ENCODE results near the gene PAXIP1.

Gene PAXIP1

GRCh38 chr7:154996101-154996500 is 6.8 kb downstream of the PAXIP1 start:
- DNase-seq = no peak

GRCh38 chr7:154994996-154995395 is 7.9 kb downstream of the PAXIP1 start:
- no peak for DNase-seq

GRCh38 chr7:154990964-154991540 is 11.9 kb downstream of the PAXIP1 start:
- DNase-seq = no peak

GRCh38 chr7:154987571-154987970 is 15.4 kb downstream of the PAXIP1 start:
- no peak for DNase-seq

DNA sequence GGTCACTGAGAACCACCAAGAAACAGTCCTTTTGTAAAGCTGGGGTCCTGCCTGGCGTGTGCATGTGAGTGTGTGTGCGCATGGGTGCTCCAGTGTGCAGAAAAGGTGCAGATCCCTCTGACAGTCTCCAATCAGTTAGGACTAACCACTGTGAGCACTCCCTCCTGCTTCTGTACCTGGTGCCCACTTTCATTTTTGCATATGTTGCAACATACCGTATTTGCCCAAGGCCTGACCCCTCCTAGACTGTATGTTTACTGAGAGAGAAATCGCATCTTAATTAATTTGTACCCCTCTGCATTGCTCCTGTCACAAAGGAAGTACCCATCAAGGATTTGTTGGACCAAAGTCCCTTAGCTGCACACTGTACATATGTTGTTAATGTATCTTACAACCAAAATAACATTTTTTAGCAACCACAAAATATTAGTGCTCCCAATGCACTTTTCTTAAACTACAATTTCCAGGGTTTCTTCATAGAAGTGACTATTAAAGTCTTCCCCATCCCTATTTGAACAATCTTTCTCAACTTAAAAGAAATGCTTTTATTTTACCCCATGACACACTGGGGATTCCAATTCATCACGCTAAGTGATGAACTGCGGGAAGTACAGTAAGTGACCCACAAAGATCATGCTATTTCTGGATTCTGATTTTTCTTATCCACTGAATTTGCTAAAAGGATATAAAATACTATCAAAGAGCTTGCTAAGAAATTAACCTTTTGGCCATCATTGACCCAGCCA is 16.6 kb downstream of the PAXIP1 start:
- DNase-seq = no peak

DNA sequence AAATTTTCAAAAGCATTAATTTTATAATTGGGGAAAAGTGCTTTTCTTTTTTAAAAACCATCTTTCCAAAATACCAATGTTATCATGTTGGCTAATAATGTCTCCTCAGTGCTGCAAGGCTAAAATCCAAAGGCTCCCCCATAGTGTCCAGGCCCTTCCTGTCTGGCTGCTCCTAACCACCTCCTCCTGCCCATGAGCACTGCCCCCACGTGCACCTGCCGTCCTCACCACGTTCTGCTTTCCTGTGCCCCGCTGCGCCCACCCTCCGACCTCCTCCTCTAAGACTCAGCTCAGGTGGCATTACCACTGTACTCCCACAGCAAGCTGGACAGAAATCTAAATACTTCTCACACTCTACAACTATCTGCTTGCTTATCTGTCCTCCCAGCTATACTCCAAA is 17.7 kb downstream of the PAXIP1 start:
- no peak for DNase-seq

DNA sequence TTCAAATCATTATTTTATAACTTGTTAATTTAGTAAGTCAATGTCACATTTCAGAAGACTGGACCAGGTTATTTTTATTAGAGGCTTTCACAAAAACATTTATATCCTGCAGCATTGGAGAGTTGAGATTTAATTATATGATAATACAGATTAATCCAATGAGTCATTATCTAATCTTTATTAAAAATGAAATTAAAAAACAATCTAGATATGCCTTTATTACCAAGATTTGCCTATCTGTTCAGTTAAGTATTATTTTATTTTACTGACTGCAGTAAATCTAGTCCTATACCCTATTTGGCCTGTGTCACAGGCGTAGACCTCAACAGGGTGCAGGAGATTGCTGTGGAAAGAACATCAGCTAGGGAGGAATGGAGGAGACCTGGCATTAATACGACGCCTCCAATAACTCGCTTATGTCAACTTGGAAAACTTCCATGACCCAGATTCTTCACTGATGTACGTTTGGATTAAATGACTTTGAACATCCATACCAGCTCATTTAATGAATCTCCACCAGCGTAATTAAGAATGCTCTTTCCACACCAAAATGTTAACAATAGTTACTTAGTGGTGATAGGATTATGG is 18.2 kb downstream of the PAXIP1 start:
- DNase-seq = no peak

- DNase-seq = no peak
These were observed 24.9 kb downstream of the PAXIP1 start for GRCh38 chr7:154978017-154978416.

DNA sequence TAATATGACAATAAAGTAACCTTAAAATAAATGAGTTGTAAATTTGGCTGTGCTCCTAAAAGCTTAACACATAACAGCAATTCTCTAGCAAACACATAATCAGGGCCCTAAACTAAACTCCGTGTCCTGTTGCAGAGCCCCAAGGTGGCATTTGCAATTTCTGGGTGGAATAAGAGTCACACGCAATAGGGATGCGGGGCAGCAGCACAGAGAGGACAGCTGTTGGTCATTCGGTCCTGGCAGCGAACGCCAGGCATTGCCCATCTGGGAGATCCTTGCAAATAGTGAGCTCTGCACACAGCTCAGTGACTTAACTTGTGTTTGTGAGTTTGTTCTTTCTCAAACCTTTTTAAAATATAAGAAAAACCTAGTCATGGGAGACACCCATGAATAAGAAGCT is 25.7 kb downstream of the PAXIP1 start:
- no peak for DNase-seq

DNA sequence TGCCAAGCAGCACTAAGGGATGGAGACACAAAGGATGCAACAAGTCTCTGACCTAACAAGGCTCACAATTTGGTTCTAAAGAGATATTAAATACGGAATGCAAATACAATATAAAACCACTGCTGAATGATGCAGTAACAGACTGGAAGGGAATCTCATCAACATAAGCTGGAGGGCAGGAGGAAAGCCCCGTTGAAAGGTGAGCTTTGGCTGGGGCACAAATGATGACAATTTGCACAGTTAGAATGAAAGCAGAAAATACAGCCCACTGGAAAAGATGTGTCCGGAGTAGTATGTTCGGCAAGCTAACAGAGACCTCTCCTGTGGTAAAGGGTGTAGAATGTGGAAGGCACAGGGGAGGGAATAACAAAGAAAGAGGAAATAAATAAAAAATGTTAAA is 26.1 kb downstream of the PAXIP1 start:
- no peak for DNase-seq

- no peak for DNase-seq
These were observed 26.9 kb downstream of the PAXIP1 start for GRCh38 chr7:154975984-154976383.

DNA sequence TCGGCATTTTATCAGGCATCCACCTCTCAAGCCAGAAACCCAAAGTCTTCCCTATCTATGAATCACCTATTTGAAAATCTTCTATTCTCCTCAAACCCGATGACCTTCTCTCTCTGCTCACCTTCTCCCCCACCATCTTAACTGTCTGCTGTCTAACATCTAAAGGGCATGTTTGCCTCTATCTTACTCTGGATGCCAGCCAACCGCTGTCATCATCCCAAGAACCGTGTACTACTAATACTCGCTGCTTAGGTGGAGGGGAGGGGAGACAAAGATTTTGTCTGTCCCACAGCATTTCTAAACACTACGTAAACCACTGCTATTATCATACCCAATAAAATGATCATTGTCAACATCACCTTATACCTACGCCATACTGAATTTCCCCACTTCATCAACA is 29.5 kb downstream of the PAXIP1 start:
- no peak for DNase-seq

- no peak for DNase-seq
These were observed 34.5 kb downstream of the PAXIP1 start for GRCh38 chr7:154968336-154969001.

DNA sequence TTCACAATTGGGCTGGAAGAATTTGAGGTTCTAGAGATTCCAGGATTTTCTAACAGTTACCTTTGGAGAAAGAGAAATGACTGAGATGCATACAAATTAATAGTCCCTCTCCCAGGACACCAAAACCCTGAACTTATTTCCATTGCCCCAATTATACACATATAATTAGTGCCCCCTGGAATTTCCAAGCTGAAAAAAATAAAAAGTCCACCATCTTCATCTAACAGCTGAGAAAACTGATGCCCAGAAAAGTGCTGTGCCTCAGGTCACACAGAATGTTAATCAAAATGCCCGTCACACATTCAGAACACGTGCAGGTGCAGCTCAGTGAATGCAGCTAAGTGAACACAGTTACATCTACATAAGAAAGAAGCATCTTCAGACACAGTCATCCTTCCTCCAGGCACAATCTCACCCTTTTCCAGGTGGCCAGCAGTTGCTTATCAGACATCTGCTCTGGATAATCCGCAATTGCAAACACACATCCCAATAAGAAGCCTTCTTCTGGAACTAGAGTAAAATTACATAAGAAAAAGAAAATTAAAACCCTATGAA is 35.4 kb downstream of the PAXIP1 start:
- DNase-seq = no peak

GRCh38 chr7:154965014-154965413 is 37.9 kb downstream of the PAXIP1 start:
- no peak for DNase-seq

DNA sequence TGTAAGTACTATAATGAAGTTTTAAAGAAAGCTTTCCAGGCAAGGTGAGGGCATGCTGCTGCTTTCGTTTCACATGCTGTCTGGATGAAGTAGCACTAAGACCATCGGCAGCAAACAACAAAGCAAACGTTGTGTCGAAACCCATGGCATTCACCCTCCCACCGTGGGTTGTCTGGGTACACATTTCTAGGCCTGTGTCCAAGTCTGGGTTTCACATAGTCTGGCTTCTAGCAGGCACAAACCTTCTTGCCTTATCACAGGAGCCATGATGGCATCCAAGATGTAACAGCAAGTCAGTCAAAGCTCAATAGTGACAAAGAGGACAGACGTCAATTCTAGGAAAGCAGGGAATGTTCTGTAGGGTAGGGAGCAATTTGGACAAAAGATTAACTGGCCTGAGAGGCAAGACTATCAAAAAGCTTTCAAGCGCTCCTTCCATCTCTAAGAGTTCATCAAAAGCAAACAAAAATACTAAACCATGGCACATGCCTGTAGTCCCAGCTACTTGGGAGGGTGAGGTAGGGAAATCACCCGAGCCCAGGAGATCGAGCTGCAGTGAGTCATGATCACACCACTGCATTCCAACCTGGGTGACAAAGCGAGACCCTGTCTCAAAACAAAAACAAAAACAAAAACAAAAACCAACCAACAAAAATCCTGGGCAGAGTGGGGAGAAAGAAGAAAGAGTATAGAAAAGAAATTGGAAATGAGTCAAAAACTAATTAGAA is 42.7 kb downstream of the PAXIP1 start:
- DNase-seq = no peak

GRCh38 chr7:154956427-154956826 is 46.5 kb downstream of the PAXIP1 start:
- DNase-seq = no peak

DNA sequence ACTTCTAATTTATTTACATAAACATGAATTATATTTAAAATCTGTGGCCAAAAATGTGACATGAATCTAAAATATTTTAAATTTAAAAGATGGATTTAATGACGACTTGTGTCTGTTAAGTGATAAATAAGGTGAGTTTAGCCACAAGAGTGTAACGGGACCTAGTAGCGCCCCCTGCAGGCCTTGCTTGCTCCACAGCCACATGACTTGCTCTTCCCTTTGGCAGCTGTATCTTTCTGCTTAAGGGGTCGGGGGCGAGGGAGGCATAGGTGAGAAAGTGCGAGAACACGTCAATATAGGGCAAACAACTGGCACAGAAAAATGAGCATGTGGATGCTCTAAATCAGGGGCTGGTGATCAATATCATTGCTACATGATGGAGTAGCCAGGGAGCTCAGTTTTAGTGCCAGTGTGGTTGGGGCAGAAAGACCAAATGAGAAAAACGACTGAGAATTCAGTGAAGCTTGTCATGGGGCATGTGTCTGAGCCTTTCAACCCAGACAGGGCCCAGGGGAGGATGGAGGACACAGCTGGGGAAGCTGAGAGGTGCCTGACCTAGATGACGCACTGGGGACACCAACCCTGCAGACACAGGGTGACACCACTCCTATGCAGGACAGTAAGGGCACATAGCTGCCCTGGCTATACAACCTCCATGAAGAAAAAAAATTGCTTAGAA is 49.8 kb downstream of the PAXIP1 start:
- no peak for DNase-seq

GRCh38 chr7:154950960-154951359 is 52.0 kb downstream of the PAXIP1 start:
- DNase-seq = no peak

DNA sequence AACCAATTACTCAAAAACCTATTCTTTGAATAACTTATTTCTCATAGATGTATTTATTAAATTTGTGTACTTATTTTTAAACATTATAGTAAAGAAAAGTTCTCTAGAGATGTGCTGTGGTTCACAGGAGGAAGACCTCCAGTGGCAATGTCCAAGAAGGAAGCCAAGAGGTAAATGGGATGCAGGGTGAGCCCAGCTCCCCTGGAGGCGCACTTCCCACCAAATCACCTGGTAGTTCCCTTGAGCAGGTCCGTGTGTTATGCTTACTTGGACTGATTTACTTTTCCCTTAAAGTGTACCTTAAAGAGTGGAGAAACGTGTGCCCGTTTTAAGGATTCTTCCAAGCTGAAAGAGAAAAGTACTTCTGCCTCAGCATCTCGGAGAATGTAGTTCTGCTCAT is 55.3 kb downstream of the PAXIP1 start:
- no peak for DNase-seq

- no peak for DNase-seq
These were observed 56.8 kb downstream of the PAXIP1 start for GRCh38 chr7:154946166-154946565.

DNA sequence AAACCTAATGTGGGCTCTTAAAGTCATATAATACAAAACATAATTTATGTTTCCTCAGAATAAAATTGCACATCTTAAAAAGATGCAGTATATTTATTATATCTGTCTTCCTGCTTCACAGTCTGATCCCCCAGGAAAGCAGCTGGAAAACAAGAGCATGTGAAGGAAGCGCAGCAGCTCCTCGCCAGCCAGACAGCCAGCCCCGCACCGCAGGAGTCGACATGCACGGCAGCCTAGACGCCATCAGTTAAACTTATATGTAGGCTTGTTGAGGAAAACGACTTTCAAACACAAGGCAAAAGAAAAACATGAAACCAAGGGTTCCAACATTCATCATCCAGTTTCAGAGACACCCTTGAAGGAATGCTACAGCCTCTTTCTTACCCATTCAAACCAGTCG is 59.0 kb downstream of the PAXIP1 start:
- DNase-seq = no peak

Data from DMS153 (cell line).